NCI-H2196 (cell line): ENCODE results near the gene SUGCT.

Experiments
- DNase-seq: peaks from one replicate; lab custom pipeline; 2025; ENCODE audit not compliant: unreplicated experiment; lab: John Stamatoyannopoulos, UW

The SUGCT gene

DNA sequence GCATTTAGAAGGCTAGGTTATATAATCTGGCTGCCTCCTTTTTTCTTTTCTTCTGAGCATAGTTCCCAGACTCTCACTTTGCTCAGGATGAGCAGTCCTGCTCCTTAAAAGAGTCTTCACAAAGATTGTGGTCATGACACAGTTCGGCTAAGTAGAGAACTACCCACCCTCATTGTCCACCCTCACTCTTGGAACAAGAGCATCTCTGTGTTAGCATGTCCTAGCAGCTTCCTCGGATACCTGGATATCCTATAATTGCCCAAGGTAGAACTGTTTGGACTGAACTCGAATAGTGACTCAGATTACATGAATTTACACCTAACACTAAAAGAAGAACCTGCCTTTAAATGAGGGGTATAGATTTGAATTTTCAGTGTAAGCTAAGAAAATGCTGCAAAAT lies 572.0 kb downstream of the SUGCT start:
- no peak for DNase-seq

DNA sequence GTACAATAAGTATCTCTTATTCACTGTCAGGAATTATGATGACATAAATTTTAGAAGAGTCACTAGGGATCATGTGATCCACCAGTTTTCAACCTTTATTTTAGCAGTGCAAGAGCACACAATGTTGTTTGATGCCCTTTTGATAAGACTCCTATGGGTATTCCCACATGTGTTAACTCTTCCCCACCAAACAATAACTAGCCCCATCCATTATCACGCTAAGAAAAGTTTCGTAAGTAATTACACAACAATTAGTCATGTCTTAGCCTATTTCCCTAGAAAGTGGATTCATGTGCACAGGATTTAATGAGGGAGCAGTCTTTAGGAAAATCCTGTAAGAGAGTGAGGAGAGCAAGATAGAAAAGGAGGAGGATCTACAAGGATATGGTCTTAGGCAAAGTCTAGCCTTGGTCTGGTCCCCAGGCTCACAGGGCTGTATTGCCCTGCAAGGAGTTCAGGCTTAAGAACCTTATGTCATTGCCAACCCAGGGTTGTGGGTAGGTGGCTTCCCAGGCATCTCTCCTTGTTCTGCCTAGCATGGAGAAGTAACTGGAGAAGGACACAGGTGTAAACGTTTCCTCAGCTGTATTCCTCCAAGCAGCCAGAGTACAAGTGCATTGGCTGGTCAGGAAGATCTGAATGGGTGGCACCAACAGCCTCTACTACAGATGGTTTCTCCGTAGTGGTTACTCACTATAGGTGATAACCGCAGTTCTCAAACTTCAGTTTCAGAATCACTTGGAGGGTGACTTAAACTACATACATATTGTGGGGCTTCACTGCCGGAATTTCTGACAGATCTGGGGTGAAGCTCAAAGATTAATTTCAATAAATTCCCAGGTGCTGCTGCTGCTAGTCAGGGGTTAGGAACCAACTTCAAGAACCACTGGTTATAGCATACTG lies 574.5 kb downstream of the SUGCT start:
- DNase-seq: no peak

DNA sequence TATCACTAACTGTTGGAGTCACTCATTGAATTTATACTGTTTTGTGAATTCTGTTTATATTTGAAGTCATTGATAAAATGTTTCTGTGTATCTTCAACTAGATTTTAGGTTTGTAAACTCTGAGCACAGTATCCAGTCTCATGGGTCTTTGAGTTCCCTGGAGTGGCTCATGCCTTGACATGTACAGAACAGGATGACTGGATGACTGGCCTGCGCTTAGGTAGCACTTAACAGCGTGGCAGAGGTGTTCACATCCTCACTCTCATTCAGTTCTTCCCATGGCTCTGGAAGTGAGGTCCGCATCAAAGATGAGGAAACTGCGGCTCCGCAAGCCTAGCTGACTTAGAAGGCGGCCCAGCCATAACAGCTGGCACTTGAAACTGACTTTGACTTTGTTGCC lies 576.9 kb downstream of the SUGCT start:
- DNase-seq: no peak

DNA sequence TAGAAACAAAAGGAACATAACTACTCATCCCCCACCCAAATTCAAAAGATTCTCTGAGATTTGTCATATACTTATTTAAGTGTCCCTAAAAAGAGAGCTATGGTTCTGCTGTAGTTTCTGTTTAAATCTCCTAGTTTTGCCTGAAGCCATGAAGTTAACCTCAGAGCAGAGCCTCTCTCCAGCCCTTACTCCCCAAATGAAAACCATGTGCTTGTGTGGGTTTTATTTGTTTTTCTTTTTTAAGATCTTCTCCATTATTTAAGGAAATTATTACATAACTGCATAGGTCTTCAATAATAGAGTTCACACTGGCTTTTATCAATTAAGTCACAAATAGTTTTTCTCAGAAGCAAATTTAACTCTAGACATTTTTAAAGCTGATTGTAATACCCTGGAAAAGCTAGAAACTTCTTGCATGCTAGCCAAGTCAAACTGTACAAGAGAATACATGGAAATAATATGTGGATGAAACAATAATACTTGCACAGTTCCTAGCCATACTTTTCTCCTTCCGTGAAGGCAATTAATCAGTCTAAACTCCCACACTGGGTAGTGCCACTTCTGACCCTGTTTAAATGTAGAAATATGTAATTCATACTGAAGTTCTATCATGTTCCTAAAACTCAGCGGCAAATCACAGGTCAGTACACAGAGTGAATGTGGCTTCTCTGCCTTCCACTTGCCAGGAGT lies 579.7 kb downstream of the SUGCT start:
- no peak for DNase-seq

DNA sequence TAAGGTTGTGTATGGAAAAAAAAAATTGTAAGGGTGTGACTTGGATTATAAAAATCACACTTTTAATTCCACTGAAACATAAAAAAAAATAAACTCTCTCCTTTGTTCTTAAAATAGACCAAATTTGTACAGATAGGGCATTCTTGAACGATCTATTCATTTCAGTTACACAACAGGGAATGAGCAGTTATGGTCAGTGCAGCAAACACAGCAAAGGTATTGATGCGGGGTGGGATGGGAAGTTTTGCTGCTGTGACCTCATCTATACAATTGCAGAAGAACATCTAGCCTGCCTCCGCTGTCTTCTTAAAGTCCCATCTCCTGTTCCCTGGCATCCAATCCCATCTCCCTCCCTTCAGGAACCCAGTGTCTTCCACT lies 580.2 kb downstream of the SUGCT start:
- no peak for DNase-seq

DNA sequence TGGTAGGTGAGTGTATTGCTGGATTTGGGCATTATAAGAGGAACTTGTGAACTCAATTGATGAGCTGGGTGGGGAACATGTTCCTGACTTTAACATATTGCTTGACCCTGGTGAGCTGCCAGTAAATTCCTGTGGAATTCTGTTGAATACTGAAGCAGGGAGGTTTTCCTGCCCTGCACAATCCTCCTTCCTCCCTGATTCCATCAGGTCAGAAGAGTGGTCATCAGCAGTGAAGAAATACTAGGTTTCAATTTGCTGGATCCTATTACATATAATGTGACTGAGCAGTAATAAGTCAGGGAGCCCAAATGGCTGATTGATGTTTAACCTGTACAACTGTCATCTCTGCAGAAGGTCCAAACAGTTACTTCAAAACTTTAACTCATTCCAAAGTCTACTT lies 581.2 kb downstream of the SUGCT start:
- DNase-seq: no peak

DNA sequence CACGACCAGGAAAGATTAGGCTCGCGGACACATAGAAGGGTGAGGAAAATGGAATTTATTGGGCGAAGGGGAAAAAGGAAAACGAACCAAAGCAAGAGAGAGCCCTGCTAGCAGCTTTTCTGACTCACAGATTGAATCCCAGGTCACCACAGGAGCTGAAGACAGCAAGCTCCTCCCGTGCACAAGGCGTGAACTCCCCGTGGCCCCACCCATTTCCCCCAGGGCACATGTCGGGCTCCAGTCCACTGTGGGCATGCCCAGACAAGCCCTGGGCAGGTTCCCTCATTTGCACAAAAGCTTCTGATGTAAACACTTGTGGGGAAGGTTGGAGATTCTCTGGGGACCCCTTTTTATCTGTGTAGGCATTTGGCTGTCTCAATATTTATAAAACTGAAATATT lies 582.4 kb downstream of the SUGCT start:
- peak; percentile 28 for DNase-seq

DNA sequence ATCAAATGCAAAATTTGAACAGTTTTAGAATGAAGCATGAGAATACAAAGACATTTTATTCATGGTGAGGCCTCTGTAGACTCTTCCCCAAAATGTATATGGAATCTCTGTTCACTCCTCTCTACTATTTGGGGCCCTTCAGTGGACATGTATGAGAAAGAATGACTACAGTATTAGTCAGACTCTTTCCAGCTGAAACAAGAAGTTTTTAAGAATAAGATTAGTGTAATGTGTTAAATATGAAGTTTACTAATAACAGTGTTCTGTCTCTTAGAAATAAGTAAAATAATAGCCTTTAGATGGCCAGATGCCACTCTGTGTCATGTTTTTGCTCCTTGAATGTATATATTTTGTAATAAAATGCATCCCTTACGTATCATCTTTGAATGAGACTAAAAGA lies 585.6 kb downstream of the SUGCT start:
- no peak for DNase-seq

DNA sequence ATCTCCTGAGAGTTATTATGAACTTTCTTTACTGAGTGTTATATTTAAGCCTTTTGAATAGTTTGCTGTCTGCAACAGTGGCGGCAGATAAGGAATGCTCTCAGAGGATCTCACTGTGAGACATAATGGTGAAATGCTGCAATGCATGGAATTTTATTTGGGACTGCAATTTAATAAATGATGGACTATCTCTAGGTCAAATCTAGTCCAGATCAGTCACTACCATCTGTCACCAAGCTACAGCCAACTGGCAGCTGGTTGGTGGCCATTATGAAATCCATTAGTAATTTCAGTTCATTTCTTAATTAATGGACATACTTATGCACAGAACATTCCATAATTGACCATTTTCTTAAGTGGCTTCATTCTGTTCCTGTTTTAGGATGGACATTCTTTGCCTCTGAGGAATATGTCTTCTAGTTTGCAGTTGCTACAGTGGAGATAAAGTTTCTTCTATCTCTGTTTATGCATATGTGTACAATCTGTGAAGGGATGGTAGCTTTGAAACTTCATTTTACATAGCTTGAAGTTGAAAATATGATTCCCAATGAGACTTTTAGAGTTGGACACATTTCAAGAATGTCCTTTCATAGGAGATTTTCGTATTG lies 586.6 kb downstream of the SUGCT start:
- no peak for DNase-seq

DNA sequence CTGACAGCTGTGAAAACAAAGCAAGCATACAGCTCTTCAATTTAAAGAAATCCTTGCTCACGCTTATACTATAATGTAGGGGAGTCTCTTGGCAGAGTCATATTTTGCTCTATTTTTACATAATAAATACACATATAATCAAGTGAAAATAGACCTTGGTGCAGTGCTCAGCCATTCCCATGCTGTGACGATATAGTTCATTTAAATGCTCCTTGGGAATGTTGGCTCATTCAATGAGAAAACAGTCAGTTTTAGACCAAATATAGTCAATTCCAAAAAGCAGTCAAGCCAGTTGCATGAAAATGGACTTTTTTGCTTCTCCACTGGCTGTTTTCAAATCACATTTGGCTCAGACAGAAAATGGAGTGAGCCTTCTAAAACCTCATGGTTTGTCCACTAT lies 587.4 kb downstream of the SUGCT start:
- DNase-seq: no peak

DNA sequence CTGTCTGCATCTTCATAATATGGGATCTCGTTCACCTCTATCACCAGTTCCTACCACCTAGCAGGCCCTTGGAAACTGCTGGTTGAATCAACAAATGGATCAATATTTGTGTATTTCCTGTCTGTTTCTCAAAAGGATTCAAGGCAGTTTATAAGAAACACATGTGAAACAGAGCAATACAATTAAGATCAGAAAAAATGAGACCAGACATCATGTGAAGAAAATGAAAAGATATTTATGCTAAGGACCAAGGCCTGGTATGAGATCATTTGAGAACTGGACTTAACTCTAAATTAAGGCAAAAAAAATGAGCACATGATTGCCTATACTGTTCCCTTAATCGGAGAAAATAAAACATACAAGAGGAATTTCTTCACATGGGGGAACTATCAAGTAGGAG lies 589.0 kb downstream of the SUGCT start:
- no peak for DNase-seq

DNA sequence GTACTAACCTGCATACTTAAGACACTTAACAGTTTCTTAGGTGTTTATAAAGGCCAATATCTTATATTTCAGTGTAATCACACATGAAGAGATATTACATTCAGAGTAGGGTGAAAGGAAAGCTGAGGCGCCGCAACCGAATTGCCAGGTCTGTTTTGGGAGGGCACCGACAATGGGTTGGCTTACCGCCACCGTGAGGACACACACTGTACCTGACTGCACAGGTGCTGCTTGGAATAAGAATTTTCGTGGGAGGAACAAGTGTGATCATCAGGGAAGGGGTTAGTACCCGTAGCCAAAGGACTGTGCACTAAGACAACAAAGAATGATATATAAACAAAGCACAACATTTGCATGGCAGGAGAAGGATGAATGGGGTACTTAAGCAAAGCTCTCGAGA lies 591.8 kb downstream of the SUGCT start:
- no peak for DNase-seq

DNA sequence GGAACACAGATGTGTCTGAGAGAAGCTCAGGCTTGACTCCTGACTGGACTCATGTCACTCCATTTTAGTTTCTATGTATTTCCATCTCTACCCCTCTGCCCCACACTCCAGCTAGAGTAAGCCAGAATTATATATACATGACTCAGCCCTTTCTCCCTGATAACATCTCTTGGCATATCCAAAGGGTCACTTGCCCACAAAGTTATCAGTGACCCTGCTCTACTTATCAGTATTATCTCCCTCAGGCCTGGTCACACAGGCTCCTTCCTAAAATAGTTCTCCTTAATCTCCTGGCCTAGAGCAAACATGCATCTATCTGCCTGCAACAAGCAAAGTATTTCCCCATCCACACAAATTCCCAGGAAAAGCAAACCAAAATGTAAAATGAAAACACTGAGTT lies 598.3 kb downstream of the SUGCT start:
- DNase-seq: no peak

DNA sequence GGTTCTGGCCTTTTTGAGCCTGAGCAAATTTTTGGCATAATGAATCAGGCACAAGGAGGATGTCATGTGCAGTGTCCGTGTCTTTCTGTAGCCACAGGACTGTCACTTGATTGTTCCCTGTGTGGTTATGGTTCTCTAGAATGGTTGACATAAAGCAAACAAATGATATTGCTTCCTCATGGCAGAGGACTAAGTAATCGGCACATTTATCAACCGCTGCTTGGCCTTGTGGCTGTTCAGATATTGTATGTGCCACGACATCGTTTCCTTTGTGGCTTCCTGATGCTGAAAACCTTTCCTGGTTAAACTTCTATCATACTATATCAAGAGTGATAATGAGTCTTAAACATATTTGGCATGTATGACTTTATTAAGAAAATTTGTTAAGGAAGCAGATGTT lies 598.8 kb downstream of the SUGCT start:
- DNase-seq: no peak

DNA sequence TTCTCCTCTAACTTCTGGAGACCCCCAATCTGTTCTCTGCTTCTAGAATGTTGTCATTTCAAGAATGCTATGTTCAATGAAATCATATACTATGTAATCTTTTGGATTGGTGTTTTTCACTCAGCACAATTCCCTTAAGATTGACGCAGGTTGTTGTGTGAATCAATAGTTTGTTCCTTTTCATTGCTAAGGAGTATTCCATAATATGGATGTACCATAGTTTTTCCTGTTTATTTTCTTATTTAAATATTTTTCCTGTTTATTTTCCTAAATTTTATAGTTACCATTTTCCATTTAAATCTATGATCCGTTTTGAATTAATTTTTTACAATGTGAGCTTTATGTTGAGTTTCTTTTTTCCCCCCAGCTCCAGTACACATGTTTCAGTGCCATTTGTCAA lies 604.5 kb downstream of the SUGCT start:
- no peak for DNase-seq

DNA sequence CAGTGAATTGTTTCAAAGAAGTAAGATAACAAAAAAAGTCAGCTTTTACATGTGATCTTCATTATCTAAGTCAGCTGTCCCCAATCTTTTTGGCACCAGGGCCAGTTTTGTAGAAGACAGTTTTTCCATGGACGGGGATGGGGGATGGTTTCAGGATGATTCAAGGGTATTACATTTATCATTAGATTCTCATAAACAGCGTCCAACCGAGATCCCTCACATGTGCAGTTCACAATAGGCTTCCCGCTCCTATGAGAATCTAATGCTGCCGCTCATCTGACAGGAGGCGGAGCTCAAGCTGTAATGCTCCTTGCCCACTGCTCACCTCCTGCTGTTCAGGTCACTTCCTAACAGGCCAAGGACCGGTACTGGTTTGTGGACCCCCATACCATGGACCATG lies 607.5 kb downstream of the SUGCT start:
- no peak for DNase-seq

DNA sequence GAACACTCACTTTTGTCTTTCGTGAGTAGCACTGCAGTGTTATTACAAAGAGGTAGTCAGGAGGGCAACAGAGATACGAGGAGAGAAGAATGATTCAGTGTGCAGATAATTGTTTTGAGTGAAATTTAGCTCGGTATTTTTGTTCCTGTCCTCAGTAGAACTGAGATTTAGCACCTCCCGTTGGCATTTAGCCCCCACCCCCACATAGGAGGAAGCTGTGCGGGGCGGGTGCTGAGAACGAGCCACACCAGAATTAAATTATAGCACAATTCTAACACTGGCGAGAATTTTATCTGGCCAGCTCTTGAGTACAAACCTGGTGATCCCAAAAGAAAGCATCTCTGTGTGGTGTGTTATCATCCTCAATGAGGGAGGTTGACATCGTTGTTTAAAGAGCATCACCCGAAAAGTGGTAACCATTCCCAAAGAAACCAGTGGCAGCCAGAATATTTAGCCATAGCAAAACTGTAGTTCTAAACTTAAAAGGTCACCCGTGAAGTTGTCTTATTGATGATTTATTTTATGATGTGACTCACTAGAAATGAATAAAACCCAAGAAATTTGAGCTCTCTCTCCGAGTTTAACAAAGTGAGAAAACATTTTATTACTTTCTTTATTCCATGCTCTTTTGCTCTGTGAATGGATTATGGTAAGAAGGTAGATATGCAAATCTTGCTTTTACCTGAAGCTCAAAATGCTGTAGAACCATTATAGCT lies 612.2 kb downstream of the SUGCT start:
- no peak for DNase-seq

DNA sequence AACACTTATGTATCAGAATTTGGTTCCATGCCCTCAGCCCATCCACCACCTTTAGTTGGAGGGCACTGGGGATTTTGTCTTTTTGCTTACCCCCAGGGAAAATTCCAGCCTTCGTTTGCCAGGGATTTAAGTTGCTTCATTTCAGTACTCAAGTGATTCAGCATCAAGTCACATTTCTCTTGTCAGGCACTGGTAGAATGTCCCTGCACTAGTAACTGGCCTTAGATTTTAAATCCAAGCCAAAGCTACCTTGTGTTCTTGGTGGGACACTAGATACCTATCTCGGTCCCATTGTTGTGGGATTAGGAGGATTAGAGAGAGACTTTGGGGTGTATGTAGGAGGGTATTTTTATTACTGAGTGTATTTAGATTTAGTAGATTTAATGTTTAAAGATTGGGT lies 613.1 kb downstream of the SUGCT start:
- no peak for DNase-seq

DNA sequence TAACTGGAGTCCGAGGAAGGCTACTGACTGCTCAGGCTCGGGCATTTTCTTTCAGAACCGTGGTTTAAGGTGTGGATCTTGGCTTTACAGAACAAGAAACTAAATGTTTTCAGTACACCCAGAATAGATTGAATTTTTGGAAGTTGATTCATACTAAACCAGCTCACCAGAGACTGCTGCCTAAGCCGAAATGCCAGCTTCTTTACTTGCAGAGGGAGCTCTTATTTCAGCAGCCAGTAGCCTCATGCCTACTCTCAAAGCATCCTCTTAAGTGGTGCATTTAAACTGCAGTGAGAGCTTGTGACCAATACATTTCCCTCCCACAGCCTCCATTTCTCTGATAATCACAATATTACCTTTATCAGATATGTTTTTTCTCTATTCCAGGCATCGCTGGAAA lies 615.1 kb downstream of the SUGCT start:
- DNase-seq: no peak

DNA sequence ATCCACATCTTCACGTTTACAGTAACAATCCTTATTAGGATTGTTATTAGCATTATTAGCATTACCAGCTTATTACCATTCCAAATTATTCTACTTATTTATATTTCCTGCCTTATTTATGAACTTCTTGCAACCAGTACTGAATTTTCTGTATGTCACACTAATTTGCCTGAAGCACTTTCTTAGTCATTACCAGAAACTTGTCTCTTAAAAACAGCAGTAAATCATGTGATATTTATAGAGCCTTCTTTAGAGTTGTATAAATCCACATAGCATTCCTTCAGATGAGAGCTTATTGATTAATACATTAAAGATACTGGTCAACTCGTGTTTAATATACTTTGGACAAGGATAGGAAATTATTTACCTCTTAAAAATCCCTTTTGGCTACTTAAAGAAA lies 618.6 kb downstream of the SUGCT start:
- DNase-seq: no peak

DNA sequence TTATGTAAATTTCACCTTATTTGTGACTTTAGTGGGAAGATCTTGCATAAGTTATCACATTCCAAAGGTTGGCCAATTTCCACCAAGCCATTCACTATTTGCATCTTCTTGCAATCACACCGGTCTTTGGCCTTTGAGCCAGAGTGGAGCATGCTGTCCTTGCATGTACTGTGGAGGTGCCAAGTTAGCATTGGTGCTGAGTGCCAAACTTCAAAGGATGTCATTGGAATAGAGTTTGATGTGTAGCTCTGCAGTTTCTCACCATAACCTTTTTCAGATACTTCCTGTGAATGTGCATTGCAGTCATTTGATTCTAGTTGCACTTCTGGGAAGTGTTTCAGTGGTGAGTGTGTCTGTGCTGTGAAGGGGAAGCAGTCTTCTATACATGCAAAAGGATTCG lies 620.6 kb downstream of the SUGCT start:
- DNase-seq: no peak

DNA sequence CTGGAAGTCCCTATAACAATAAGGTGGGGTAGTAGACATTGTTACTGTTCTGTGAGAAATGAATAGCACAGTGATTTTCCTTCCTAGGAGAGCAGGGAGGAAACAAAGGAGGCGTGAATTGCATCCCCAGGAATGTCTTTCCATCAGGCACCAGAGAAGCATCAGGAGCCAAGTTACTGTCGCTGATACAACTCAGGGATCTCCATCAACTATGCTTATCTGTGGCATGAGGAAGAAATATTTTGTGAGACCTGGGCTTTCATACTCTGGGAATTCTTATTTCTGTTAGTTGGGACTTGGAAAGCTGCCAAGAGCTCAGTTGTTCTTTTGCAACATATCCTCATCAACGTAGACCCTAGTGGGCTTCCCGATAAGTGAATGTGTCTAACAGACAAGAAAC lies 622.3 kb downstream of the SUGCT start:
- no peak for DNase-seq
